AG09309 (cell line): ENCODE measurements around the gene GRK3.
"Not testable (repeated sequence)": the region's sequence is repeated elsewhere in the genome, so short reads cannot be mapped to it uniquely, and the experiment has no call there.

ENCODE experiments used
- DNase-seq: peaks from one replicate; pipeline ENCODE4 v3.0.0-alpha.2; 2010; ENCODE audit warnings: low read depth
- H3K4me3 ChIP-seq: 2 replicates; pipeline ENCODE4 v1.5.1; 2011; ENCODE audit warnings: mild to moderate bottlenecking, low read depth, low read length, moderate library complexity; ENCODE audit not compliant: control insufficient read depth
- CTCF ChIP-seq: IDR thresholded peaks from 2 replicates; pipeline ENCODE4 v1.5.1; 2011; ENCODE audit warnings: mild to moderate bottlenecking, low read depth, low read length, inconsistent platforms; ENCODE audit not compliant: insufficient read depth, control insufficient read depth; ENCODE audit errors: missing control alignments

GRK3 gene

DNA sequence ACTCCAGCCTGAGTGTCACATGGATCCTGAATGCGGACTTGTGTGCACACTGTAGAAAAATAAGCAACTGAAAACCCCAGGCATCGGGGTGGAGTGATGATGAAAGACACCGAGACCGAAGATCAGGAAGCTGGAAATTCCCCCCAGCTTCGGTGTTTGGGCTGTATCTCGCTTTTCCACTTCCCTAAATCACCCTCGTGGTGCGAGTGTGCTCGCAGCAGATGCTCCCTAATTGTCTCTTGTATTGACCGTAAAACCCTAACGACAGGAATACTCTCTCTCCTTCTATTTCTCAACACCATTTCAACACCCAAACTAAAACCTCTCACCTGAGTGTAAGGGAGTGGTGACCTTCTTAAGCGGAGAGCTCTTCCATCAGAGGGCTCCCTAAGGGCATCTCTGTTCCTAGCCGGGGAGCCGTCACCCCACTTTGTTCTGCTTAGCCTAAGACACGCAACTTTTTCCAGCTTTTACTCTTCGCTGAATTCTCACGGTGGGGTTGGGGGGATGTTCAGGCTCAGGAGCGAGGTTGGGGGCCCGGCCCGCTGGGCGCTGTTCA is 635 bp upstream of the GRK3 start:
- no peak for DNase-seq
- peak overlapping the region; percentile 56 for H3K4me3 ChIP-seq
- no peak for TF ChIP-seq CTCF

DNA sequence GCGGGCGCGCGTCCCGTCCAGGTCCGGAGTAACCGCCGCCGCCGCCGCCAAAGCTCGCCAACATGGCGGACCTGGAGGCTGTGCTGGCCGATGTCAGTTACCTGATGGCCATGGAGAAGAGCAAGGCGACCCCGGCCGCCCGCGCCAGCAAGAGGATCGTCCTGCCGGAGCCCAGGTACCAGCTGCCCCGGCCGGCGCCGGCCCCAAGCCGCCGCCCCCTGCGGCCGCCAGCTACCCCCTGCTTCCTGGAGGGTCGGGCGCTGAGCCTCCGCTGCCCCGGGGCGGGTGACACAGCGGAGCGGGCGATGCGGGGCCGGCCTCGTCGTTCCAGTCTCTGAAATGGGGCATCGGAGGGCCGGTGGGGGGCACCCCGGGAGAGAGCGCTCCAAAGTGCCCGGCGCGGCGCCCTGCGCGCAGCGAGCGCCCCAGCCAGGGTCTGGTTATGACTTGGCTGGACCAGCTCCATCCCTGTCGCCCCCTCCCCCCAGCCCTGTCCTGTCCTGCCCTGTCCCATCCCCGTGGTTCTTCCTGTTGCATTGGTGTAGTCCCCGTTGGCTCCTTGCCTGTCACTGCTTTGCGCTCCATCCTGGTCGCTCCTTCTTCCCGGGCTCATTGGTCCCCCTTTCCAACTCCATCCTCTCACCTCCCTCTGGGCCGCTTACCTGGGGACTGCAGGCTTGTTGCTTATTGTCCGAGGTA is 653 bp downstream of the GRK3 start:
- no peak for TF ChIP-seq CTCF
- peak overlapping the region; percentile 46 for H3K4me3 ChIP-seq
- DNase-seq: no peak

DNA sequence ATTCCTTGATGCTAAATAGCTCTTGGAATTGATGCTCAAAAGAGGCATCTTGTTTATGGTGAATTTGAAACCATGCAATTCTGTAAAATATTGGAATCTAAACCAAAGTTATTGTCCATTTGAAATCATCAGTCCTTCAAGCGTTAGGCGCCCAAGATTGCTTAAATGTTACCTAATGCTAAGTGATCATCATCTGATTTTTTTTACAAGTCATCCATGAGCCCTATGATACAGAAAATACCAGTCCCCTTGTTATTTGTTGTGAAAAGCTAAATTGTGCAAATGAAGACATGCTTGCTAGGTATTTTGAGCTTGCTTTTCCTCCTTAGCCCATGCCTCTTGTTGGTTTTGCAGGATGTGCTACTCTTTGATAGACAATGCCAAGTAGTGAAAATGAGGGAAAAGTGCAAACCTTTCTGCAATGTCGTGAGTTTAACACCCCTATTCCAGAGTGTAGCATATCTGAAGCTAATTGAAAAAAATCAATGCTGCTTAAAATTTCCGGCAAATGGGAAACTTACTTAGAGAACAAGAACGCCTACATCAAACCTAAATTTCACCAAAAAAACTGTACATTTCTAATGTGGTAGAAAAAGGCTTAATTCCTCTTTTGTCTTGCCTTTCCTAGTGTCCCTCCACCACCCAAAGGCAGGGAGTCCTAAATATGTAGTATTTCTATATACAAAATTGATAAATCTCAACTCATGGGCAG is 1.9 kb downstream of the GRK3 start:
- no peak for DNase-seq
- no peak for TF ChIP-seq CTCF
- H3K4me3 ChIP-seq: no peak overlapping the region

- no peak for TF ChIP-seq CTCF
- DNase-seq: no peak
- H3K4me3 ChIP-seq: no peak overlapping the region
Observed at GRCh38 chr22:25566898-25567235, 2.4 kb downstream of the GRK3 start.

- TF ChIP-seq CTCF: no peak
- H3K4me3 ChIP-seq: no peak overlapping the region
- no peak for DNase-seq
Observed at GRCh38 chr22:25567251-25567675, 2.8 kb downstream of the GRK3 start.

- H3K4me3 ChIP-seq, DNase-seq: not testable (repeated sequence)
Observed at GRCh38 chr22:25568066-25568465, 3.6 kb downstream of the GRK3 start.

- no peak for TF ChIP-seq CTCF
- no peak for DNase-seq
- H3K4me3 ChIP-seq: no peak overlapping the region
Observed at GRCh38 chr22:25569361-25569760, 4.9 kb downstream of the GRK3 start.
